H9 (cell line): ENCODE measurements around the gene TNFAIP3. TPM values are rescaled to one million over a fixed set of nuclear protein-coding genes. Genes with fewer than 3 reads are reported as not detected.

Source experiments
- DNase-seq: peaks from one replicate; pipeline ENCODE4 v3.0.0-alpha.2; 2017
- H2AFZ ChIP-seq: one replicate; pipeline ENCODE4 v1.6.1; 2013; ENCODE audit warnings: mild to moderate bottlenecking, low read length, control low read depth, moderate library complexity
- H2AK5ac ChIP-seq: 2 replicates; pipeline ENCODE4 v1.6.1; 2013; ENCODE audit warnings: low read length, control low read depth, mixed read lengths; ENCODE audit not compliant: insufficient read length
- H2BK120ac ChIP-seq: one replicate; pipeline ENCODE4 v1.6.1; 2013; ENCODE audit warnings: low read depth, mild to moderate bottlenecking, low read length, control low read depth, inconsistent platforms; ENCODE audit not compliant: poor library complexity, severe bottlenecking
- H2BK12ac ChIP-seq: 2 replicates; pipeline ENCODE4 v1.6.1; 2013; ENCODE audit warnings: low read length, control low read depth, mixed read lengths, low read depth; ENCODE audit not compliant: insufficient read length
- H2BK15ac ChIP-seq: 2 replicates; pipeline ENCODE4 v1.6.1; 2013; ENCODE audit warnings: low read depth, low read length, control low read depth
- H2BK20ac ChIP-seq: one replicate; pipeline ENCODE4 v1.6.1; 2013; ENCODE audit warnings: low read depth, mild to moderate bottlenecking, low read length, control low read depth, inconsistent platforms; ENCODE audit not compliant: poor library complexity, severe bottlenecking
- H2BK5ac ChIP-seq: 2 replicates; pipeline ENCODE4 v1.6.1; 2013; ENCODE audit warnings: low read length, control low read depth, mixed read lengths; ENCODE audit not compliant: insufficient read length
- H3K14ac ChIP-seq: 2 replicates; pipeline ENCODE4 v1.6.1; 2013; ENCODE audit warnings: low read length, control low read depth; ENCODE audit not compliant: insufficient read depth
- H3K18ac ChIP-seq: 2 replicates; pipeline ENCODE4 v1.6.1; 2013; ENCODE audit warnings: low read depth, mild to moderate bottlenecking, mixed read lengths, low read length, control low read depth; ENCODE audit not compliant: insufficient read length
- H3K23ac ChIP-seq: 2 replicates; pipeline ENCODE4 v1.6.1; 2013; ENCODE audit warnings: low read length, control low read depth, mixed read lengths, low read depth; ENCODE audit not compliant: insufficient read length
- H3K23me2 ChIP-seq: 2 replicates; pipeline ENCODE4 v1.6.1; 2013; ENCODE audit warnings: low read depth, mild to moderate bottlenecking, mixed read lengths, low read length, control low read depth; ENCODE audit not compliant: insufficient read length, poor library complexity, severe bottlenecking
- H3K27ac ChIP-seq: 2 replicates; pipeline ENCODE4 v1.5.1; 2013; ENCODE audit warnings: low read length, control low read depth, mixed read lengths, low read depth; ENCODE audit not compliant: insufficient read length
- H3K27me3 ChIP-seq: 2 replicates; pipeline ENCODE4 v1.6.1; 2013; ENCODE audit warnings: low read length, control low read depth, inconsistent platforms; ENCODE audit not compliant: insufficient read depth
- H3K4ac ChIP-seq: 2 replicates; pipeline ENCODE4 v1.6.1; 2013; ENCODE audit warnings: low read depth, mild to moderate bottlenecking, control low read depth, inconsistent platforms, low read length, moderate library complexity
- H3K4me1 ChIP-seq: 2 replicates; pipeline ENCODE4 v1.6.1; 2013; ENCODE audit warnings: low read length, control low read depth, inconsistent platforms; ENCODE audit not compliant: insufficient read depth
- H3K4me2 ChIP-seq: 2 replicates; pipeline ENCODE4 v1.6.1; 2013; ENCODE audit warnings: low read length, control low read depth, mixed read lengths; ENCODE audit not compliant: insufficient read length, insufficient read depth
- H3K56ac ChIP-seq: 2 replicates; pipeline ENCODE4 v1.6.1; 2013; ENCODE audit warnings: low read depth, mild to moderate bottlenecking, mixed read lengths, low read length, control low read depth; ENCODE audit not compliant: insufficient read length
- H3K79me1 ChIP-seq: 2 replicates; pipeline ENCODE4 v1.6.1; 2013; ENCODE audit warnings: low read depth, mild to moderate bottlenecking, moderate library complexity, low read length, control low read depth, inconsistent platforms; ENCODE audit not compliant: insufficient read depth, poor library complexity, severe bottlenecking
- H3K79me2 ChIP-seq: 2 replicates; pipeline ENCODE4 v1.6.1; 2013; ENCODE audit warnings: low read length, control low read depth, inconsistent platforms; ENCODE audit not compliant: insufficient read depth
- H3K9ac ChIP-seq: 2 replicates; pipeline ENCODE4 v1.6.1; 2013; ENCODE audit warnings: low read length, control low read depth, mixed read lengths; ENCODE audit not compliant: insufficient read length; ENCODE audit errors: extremely low read depth
- H3K9me3 ChIP-seq: one replicate; pipeline ENCODE4 v1.6.1; 2013; ENCODE audit warnings: low read depth, low read length, inconsistent platforms; ENCODE audit not compliant: control insufficient read depth
- H3T11ph ChIP-seq: one replicate; pipeline ENCODE4 v1.6.1; 2013; ENCODE audit warnings: mild to moderate bottlenecking, low read length, control low read depth, inconsistent platforms
- H4K20me1 ChIP-seq: one replicate; pipeline ENCODE4 v1.6.1; 2013; ENCODE audit not compliant: control insufficient read depth, insufficient read length, insufficient read depth
- H4K5ac ChIP-seq: 2 replicates; pipeline ENCODE4 v1.6.1; 2013; ENCODE audit warnings: low read depth, mild to moderate bottlenecking, mixed read lengths, low read length, control low read depth; ENCODE audit not compliant: insufficient read length
- H4K8ac ChIP-seq: replicated peaks from 2 replicates; pipeline ENCODE4 v1.6.1; 2013; ENCODE audit warnings: low read length, control low read depth, mixed read lengths, low read depth; ENCODE audit not compliant: insufficient read length
- H4K91ac ChIP-seq: 2 replicates; pipeline ENCODE4 v1.6.1; 2013; ENCODE audit warnings: low read depth, mild to moderate bottlenecking, moderate library complexity, mixed read lengths, low read length, control low read depth; ENCODE audit not compliant: insufficient read length
- H3K27ac Mint-ChIP-seq, 3 experiments: 2 replicates in 2 of 3; 3 replicates in 1 of 3; pipeline ENCODE4 v1.8.0; 2020 to 2021; ENCODE audit warnings: mixed read lengths in 3 of 3, mild to moderate bottlenecking in 1 of 3, moderate library complexity in 1 of 3
- H3K27me3 Mint-ChIP-seq: 2 replicates; pipeline ENCODE4 v1.8.0; 2021; ENCODE audit warnings: low read depth, mild to moderate bottlenecking, moderate library complexity, mixed read lengths
- H3K36me3 Mint-ChIP-seq, 3 experiments: 2 replicates in 2 of 3; 3 replicates in 1 of 3; pipeline ENCODE4 v1.8.0; 2020 to 2021; ENCODE audit warnings: low read depth in 3 of 3, mixed read lengths in 3 of 3; ENCODE audit not compliant: insufficient read depth in 1 of 3
- H3K4me1 Mint-ChIP-seq, 2 experiments: 2 replicates each; pipeline ENCODE4 v1.8.0; 2020; ENCODE audit warnings: mixed read lengths in 2 of 2
- H3K4me3 Mint-ChIP-seq, 2 experiments: 2 replicates in 1 of 2; 3 replicates in 1 of 2; pipeline ENCODE4 v1.8.0; 2020 to 2021; ENCODE audit warnings: mild to moderate bottlenecking in 2 of 2, mixed read lengths in 2 of 2, moderate library complexity in 1 of 2
- H3K9me3 Mint-ChIP-seq, 2 experiments: 2 replicates in 1 of 2; 3 replicates in 1 of 2; pipeline ENCODE4 v1.8.0; 2020; ENCODE audit warnings: mild to moderate bottlenecking in 2 of 2, mixed read lengths in 2 of 2, moderate library complexity in 1 of 2
- WGBS: extraction: QIAGEN DNeasy Blood & Tissue Kit; methylation state at CpG from one replicate; pipeline ENCODE4 v1.1.7; 2013; ENCODE audit warnings: missing lambda C conversion rate, low lambda C conversion rate, mixed read lengths; ENCODE audit not compliant: insufficient read length; ENCODE audit errors: extremely low coverage; 5-methylcytosine and 5-hydroxymethylcytosine counted together
- total RNA-seq: library from RNA; stranded (reverse); gene quantifications from 2 replicates; pipeline ENCODE4 v1.2.1, GENCODE V29; 2021
- TF ChIP-seq, protein P1 (sequence below): fragments of 200-600 bp; sonication (generic); conservative IDR thresholded peaks from 3 replicates; pipeline ENCODE4 v1.8.0; 2021; ENCODE audit warnings: antibody characterized with exemption, mild to moderate bottlenecking

Gene TNFAIP3
- total RNA-seq, 1 experiment from 2014 or later = 3.7 TPM

DNA sequence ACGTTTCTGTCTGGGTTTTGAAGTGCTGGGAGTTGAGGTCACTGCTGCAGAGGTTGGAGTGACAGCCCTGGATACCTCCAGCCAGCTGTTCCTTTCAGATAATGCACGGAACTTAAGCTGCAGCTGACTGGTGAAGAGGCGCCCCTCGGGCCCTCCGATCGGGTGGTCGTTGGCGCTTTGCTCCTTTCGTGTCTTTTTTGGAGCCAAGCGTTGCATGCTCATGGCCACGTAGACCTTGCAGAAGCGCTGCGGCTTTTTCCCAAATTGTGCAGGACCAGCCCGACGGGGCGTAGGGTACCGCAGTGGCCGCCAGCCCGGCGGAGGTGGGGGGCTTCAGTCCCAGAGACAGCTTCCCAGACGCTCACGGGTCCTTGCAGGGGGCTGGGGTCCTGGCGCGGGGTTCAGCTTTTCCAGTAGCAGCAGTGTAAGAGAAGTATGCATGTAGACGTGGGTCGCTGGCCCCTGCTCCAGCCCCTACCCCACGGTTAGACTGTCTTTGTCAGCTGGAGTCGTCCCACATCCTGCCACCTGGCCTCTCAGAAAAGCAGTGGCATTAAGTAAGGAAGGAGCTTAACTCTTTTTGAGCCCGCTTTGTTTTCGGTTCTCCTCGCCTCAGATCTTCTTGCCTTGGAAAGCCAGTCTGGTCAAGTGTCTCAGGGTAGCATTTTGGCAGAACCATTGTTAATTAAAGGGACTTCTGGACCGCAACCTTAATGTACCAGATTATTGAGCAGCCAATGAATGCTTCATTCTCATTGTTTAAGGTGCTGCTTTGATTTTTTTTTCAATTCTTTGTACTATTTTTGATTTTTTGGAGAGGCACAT, 838 bp downstream of the TNFAIP3 start:
- Mint-ChIP-seq H3K4me3 (peak overlapping the region; percentile 83 to 93), H3K9me3 (no peaks in the 10 kb centered on the region; a peak in 1 of 5 replicates), H3K36me3 (peaks cover 0 to 3% (median 2%) of the 10 kb centered on the region in 3 experiments; a peak in 1 of 7 replicates), H3K4me1 (peaks cover 35 to 44% of the 10 kb centered on the region in 2 experiments), H3K27ac (no peak overlapping the region), H3K27me3 (peaks cover 26% of the 10 kb centered on the region)
- H3K9me3 ChIP-seq = no peaks in the 10 kb centered on the region
- H3K23me2 ChIP-seq = peaks cover 15% of the 10 kb centered on the region
- H3K4ac ChIP-seq = no peak overlapping the region
- DNase-seq = peak; percentile 54
- no peak overlapping the region for H3T11ph ChIP-seq
- no peak overlapping the region for H3K23ac ChIP-seq
- TF ChIP-seq, protein P1, sequence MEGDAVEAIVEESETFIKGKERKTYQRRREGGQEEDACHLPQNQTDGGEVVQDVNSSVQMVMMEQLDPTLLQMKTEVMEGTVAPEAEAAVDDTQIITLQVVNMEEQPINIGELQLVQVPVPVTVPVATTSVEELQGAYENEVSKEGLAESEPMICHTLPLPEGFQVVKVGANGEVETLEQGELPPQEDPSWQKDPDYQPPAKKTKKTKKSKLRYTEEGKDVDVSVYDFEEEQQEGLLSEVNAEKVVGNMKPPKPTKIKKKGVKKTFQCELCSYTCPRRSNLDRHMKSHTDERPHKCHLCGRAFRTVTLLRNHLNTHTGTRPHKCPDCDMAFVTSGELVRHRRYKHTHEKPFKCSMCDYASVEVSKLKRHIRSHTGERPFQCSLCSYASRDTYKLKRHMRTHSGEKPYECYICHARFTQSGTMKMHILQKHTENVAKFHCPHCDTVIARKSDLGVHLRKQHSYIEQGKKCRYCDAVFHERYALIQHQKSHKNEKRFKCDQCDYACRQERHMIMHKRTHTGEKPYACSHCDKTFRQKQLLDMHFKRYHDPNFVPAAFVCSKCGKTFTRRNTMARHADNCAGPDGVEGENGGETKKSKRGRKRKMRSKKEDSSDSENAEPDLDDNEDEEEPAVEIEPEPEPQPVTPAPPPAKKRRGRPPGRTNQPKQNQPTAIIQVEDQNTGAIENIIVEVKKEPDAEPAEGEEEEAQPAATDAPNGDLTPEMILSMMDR = no peak
- H3K9ac ChIP-seq = no peak overlapping the region
- no peak overlapping the region for H4K8ac ChIP-seq
- no peaks in the 10 kb centered on the region for H4K20me1 ChIP-seq
- H3K27me3 ChIP-seq = no peaks in the 10 kb centered on the region; the same call in 1 of the 2 replicates
- no peak overlapping the region for H2BK5ac ChIP-seq
- H3K14ac ChIP-seq = no peak overlapping the region; the same call in 1 of the 2 replicates
- H2AK5ac ChIP-seq = no peak overlapping the region
- H4K91ac ChIP-seq = no peak overlapping the region
- no peaks in the 10 kb centered on the region for H3K79me1 ChIP-seq
- H2AFZ ChIP-seq = no peak overlapping the region
- peaks cover 3% of the 10 kb centered on the region; the same call in 1 of the 2 replicates for H3K4me1 ChIP-seq
- H2BK12ac ChIP-seq = no peak overlapping the region
- no peak overlapping the region for H2BK20ac ChIP-seq
- H3K79me2 ChIP-seq = no peaks in the 10 kb centered on the region
- no peak overlapping the region for H2BK15ac ChIP-seq
- H2BK120ac ChIP-seq = no peak overlapping the region
- no peak overlapping the region for H4K5ac ChIP-seq
- no peak overlapping the region for H3K27ac ChIP-seq
- WGBS = no CpG with 5 or more reads among the region's 32 CpGs
- no peak overlapping the region for H3K56ac ChIP-seq
- H3K4me2 ChIP-seq = peak overlapping the region; percentile 94
- H3K18ac ChIP-seq = no peak overlapping the region
